Measurements from ENCODE around the gene ZWILCH. TPM values are rescaled to one million over a fixed set of nuclear protein-coding genes. Genes with fewer than 3 reads are reported as not detected.

Gene ZWILCH
- total RNA-seq, 1 donor from 2014 or later = 13.4 TPM

- no peak for DNase-seq (ENCODE audit: low read depth in 2 of 2)
These were observed 37.8 kb downstream of the ZWILCH start for GRCh38 chr15:66542896-66543295.

DNA sequence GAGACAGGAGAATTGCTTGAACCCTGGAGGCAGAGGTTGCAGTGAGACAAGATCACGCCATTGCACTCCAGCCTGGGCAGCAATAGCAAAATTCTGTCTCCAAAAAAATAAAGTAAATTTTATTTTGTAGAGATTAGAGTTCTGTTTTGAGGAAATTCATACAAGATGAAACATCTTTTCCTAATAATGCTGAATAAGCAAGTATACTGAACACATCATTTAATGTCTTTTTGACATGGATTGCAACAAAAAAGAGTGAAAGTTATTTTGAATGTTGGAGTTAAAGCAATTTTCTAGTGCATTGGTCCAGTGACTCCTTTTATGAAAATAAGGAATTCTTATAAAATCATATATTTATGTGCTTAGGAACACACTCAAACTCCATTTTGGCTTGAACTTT is 40.1 kb downstream of the ZWILCH start:
- DNase-seq (ENCODE audit: low read depth in 2 of 2) = no peak

DNA sequence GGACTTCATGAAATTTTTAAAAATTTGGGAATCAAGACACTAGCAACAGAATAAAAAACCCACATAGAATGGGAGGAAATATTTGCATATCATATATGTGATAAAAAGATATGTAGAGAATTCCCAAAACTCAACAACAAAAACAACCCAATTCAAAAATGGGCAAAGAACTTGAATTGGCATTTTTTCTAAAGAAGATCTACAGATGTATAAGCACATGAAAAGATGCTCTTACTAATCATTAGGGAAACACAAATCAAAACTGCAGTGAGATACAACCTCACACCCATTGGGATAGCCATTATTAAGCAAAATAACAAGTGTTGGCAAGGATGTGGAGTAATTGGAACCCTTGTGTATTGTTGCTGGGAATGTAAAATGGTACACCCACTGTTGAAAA is 50.6 kb downstream of the ZWILCH start:
- DNase-seq (ENCODE audit: low read depth in 2 of 2) = no peak

GRCh38 chr15:66558271-66558670 is 53.1 kb downstream of the ZWILCH start:
- DNase-seq (ENCODE audit: low read depth in 2 of 2) = no peak

DNA sequence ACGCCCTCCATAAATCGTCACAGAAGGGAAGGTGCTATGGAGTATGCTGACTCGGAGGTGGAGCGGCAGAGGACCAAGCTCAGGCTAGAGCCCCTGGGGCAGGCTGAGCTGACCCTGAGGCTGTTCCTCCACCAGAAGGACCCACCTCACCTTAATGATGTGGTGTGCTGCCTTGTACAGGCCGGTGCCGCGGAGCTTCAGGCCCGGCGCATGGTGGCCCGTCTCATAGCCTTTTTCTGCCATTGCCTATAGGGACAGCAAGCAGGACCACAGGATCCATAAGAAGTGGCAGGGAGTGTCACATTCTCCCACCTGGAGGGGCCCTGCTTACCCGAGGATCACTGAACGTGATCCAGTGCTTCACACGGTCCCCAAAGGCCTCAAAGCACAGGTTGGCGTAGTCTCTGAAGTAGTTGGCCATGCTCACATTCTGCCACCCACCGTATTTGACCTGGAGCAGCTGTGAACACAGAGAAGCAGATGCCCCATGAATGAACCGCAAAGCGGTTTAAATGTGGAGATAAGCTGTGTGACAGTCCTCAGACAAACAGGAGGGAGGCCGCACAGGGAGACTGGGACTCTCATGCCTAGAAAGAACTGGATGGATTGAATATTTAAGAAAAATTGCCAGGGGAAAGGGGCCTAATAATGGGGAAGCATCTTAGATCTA is 55.9 kb downstream of the ZWILCH start:
- DNase-seq (ENCODE audit: low read depth in 2 of 2) = no peak

GRCh38 chr15:66563126-66563525 is 58.0 kb downstream of the ZWILCH start:
- no peak for DNase-seq (ENCODE audit: low read depth in 2 of 2)

DNA sequence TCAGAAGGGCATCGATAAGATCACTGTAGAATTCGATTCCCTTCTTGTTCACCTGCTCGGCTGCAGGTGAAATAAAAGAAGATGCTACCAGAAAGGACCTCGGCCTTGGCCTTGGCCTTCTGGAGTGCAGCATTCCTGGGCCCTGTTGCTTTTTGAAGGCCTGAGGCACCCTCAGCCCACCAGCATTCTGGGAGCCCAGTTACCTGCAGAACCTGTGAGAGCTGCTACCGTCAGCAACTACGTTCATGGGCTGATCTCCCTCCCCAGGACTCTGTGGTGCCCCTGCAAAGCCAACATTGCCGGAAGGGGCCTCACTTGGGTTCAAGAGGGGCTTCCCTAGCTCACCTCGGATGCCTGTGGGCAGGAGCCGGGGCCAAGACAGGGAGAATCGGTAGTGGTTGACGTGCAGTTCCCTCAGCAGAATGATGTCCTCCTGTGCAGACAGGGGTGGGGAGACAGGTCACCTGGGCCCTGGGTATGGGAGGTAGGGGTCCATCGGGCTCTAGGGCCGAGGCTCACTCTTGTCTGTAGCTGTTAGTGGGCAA is 58.5 kb downstream of the ZWILCH start:
- no peak for DNase-seq (ENCODE audit: low read depth in 2 of 2)

DNA sequence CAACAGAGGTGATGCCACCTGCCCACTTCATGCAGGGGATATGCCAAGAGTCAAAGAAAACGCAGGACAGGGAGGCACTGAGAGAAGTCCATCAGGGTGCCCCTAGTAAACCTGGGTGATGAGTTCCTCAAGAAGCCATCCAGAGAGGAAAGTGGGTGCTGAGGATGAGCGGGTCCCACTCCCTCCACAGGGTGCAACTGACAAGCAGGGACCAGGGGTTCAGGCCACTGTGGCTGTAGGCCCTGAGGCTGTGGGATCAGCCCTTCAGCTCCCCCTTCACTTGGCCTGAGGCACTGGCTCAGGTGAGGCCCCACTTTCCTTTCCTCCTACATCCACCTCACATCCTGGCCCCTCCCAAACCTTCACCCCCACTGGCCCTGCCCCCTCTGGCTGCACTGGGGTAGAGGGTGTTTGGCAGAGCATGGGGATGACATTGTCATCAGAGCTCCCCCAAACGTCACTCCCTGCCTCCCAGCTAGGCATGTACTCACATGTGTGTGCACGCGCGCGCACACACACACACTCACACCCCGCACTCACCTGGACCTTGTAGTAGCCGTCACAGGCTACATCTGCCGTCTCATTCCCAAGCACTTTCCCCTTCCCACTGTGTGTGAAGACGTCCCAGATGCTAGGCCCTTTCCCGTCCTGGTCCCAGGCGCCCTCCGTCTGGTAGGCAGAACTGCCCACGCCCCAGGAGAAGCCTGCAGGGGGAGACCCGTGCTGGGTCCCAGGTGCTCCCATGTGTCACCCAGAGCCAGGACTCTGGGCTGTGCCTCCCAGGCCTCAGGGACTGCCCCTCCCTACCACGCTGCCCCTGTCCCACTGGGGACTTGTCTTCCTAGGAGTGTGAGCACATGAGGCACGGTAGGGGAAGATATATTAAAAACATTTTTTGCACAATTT is 59.3 kb downstream of the ZWILCH start:
- DNase-seq (ENCODE audit: low read depth in 2 of 2) = no peak

- DNase-seq (ENCODE audit: low read depth in 2 of 2) = no peak
These were observed 60.1 kb downstream of the ZWILCH start for GRCh38 chr15:66565141-66565641.

GRCh38 chr15:66565741-66566144 is 60.6 kb downstream of the ZWILCH start, which contains the start of gene LCTL:
LCTL (minus strand) TSS chr15:66565998; CDS start chr15:66565365, 633 bp downstream.
- DNase-seq (ENCODE audit: low read depth in 2 of 2) = no peak

- DNase-seq (ENCODE audit: low read depth in 2 of 2) = peak; percentile 55 to 72
These were observed 61.9 kb downstream of the ZWILCH start for GRCh38 chr15:66566963-66567531.

- no peak for DNase-seq (ENCODE audit: low read depth in 2 of 2)
These were observed 62.8 kb downstream of the ZWILCH start for GRCh38 chr15:66567897-66568296.

- DNase-seq (ENCODE audit: low read depth in 2 of 2) = no peak
These were observed 64.5 kb downstream of the ZWILCH start for GRCh38 chr15:66569461-66570137.

DNA sequence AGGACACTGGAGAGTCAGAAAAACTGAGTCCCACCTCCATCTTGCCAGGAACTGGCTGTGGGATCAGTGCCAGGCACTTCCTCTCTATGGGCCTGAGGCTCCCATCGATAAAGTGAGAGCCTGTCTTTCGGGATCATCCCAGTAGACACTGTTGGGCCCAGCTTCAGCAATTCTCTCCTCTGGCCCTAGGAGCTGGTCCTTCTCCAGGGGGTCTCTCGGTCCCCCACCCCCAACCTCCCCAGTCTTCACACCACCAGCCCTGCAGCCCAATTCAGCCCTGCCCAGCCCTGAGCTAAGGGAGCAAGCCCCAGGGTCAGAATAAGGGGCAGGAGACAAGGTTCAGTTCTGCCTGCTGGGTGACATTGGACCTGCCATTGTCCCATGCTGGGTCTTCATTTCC is 65.2 kb downstream of the ZWILCH start:
- no peak for DNase-seq (ENCODE audit: low read depth in 2 of 2)

DNA sequence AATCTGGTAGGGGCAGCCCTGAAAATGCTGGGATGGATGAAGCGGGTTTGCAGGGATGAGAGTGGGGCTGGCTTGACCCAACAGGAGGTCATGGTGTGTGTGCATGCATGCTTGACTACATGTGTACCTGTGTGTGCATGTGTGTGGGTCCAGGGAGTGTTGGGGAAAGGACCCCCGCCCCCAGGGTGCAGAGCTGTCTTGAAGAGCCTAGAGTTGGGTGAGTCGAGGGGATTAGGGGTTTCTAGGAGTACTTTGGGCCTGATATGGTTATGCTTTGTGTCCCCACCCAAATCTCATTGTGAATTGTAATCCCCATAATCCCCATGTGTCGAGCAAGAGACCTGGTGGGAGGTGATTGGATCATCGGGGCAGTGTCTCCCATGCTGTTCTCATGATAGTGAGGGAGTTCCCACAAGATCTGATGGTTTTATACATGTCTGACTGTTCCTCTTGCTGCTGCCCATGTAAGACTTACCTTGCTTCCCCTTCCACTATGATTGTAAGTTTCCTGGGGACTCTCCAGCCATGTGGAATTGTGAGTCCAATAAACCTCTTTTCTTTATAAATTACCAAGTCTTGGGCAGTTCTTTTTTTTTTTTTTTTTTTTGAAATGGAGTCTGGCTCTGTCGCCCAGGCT is 65.8 kb downstream of the ZWILCH start:
- DNase-seq (ENCODE audit: low read depth in 2 of 2) = no peak

GRCh38 chr15:66572146-66572545 is 67.0 kb downstream of the ZWILCH start:
- no peak for DNase-seq (ENCODE audit: low read depth in 2 of 2)

DNA sequence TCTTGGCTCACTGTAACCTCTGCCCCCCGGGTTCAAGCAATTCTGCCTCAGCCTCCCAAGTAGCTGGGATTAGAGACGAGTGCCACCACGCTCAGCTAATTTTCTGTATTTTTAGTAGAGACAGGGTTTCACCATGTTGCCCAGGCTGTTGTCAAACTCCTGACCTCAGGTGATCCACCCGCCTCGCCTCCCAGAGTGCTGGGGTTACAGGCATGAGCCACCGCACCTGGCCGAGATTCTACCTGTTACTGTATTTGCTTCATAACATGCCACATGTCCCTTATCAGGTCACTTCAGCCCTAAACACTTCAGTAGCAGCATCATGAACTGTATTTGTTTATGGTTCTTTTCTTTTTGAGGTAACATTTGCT is 68.2 kb downstream of the ZWILCH start:
- no peak for DNase-seq (ENCODE audit: low read depth in 2 of 2)

DNA sequence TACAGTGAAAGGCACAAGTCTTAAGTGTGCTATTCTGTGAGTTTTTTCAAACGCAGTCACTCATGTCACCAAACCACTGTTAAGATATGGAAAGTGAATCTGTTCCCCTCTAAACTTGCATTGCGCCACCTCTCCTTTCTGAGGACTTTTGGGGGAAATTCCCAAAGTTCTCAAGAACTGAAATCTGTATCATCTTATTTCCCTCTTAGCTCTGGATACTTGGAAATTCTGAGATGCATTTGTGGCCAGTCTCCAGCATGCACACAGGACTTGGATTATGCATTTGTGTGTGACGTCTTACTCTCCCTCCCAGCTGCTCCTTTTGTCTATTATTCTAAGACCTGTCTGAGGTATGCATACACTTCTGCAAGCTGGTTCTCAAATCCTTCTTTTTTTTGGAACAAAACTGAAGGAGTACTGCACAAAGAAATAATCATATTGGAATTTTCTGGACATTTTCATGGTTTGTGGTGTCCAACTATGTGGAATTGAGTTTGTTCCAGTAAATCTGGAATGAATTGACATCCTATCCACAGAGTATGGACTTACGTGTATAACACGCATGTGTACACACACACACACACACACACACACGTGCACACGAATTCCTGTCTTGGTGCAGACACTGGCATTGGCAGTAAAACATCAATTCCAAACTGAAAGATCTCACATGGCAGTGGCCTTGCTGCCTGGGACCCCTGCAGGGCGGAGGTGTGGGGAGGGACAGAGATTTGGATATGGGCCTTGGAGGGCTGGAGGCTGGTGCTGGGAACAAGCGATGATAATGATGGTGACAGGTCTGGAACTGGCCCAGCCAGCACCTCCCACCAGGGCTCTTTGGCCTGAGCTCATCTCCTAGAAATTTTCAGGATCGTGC is 68.8 kb downstream of the ZWILCH start:
- DNase-seq (ENCODE audit: low read depth in 2 of 2) = no peak

- no peak for DNase-seq (ENCODE audit: low read depth in 2 of 2)
These were observed 69.4 kb downstream of the ZWILCH start for GRCh38 chr15:66574596-66574950.

DNA sequence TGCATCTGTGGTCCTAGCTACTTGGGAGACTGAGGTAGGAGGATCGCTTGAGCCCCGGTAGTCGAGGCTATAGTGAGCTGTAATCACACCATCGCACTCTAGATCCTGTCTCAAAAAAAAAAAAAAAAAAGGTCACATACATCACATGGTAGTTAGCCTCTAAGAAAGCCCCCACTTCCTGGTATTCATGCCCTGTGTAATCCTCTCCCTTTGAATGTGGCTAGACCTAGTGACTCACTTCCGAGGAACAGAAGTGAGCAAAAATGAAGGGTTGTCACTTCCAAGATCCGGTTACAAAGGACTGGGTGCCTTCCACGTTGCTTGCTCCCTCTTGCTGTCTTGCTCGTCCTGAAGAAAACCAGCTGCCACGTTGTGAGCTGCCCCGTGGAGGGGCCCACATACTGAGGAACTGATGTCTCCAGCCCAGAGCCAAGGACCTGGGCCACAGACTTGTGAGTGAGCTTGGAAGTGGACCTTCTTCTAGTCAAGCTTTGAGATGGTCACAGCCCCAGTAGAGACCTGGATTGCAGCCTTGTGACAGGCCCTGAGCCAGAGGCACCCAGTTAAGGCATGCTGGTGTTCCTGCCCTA is 73.3 kb downstream of the ZWILCH start:
- peak in 1 of 2 donors; percentile 78 for DNase-seq (ENCODE audit: low read depth in 2 of 2)

All from dermis microvascular lymphatic vessel endothelial cell (primary cell).